Measurements from ENCODE around the gene SSU72.

- no peak for TF ChIP-seq POLR2AphosphoS5 (IDR thresholded peaks at IDR 0.05; ENCODE audit: low read depth, low read length)
- TF ChIP-seq CTCF (IDR thresholded peaks at IDR 0.05), result no peak
- TF ChIP-seq REST (IDR thresholded peaks at IDR 0.05; ENCODE audit: insufficient read depth in 1 of 2, low read depth in 2 of 2, low read length in 1 of 2), result no peak
Observed at GRCh38 chr1:1623181-1623630, 48.5 kb upstream of the SSU72 start.

All from Panc1 (cell line).